H1 (cell line): ENCODE results near the gene OPHN1. TPM values are rescaled to one million over a fixed set of nuclear protein-coding genes. Genes with fewer than 3 reads are reported as not detected.
A peak's percentile ranks its signal among the peaks of the same experiment; 100 is the strongest.

Source experiments
- CTCF ChIA-PET: fragments of 300-600 bp; sonication (Branson Sonifier 250); formaldehyde crosslinking; loops from one replicate; lab custom pipeline; 2021; ENCODE audit not compliant: partially characterized antibody; lab: Charles Lee
- POLR2A ChIA-PET: fragments of 300-600 bp; sonication (Branson Sonifier 250); formaldehyde crosslinking; loops from one replicate; lab custom pipeline; 2021; ENCODE audit warnings: inconsistent platforms; ENCODE audit not compliant: partially characterized antibody; lab: Charles Lee
- DNase-seq, 2 experiments: peaks; one replicate each; pipeline versions ENCODE4 v3.0.0 to v3.0.0-alpha.2; 2010 to 2022; ENCODE audit warnings: low spot score in 2 of 2, low read depth in 1 of 2, mixed read lengths in 1 of 2
- FAIRE-seq: peaks from 2 replicates; lab custom pipeline; 2011; peaks lifted over from hg19 to GRCh38; lab: Jason Lieb, UNC
- H2AFZ ChIP-seq: 2 replicates; pipeline ENCODE4 v1.8.1; 2012; ENCODE audit warnings: low read length, inconsistent platforms
- H2AK5ac ChIP-seq: 2 replicates; pipeline ENCODE4 v1.6.1; 2013; ENCODE audit warnings: low read depth, low read length
- H2BK120ac ChIP-seq: replicated peaks from 2 replicates; pipeline ENCODE3; 2013; ENCODE audit warnings: low read depth, low read length, inconsistent platforms
- H2BK12ac ChIP-seq: 2 replicates; pipeline ENCODE4 v1.6.1; 2013; ENCODE audit warnings: low read depth, low read length
- H2BK15ac ChIP-seq: 2 replicates; pipeline ENCODE4 v1.6.1; 2013; ENCODE audit warnings: low read length
- H2BK20ac ChIP-seq: 2 replicates; pipeline ENCODE4 v1.6.1; 2013; ENCODE audit warnings: low read length
- H2BK5ac ChIP-seq: 2 replicates; pipeline ENCODE4 v1.6.1; 2013; ENCODE audit warnings: low read depth, low read length
- H3K14ac ChIP-seq: 2 replicates; pipeline ENCODE4 v1.6.1; 2013; ENCODE audit warnings: inconsistent platforms; ENCODE audit not compliant: insufficient read length
- H3K18ac ChIP-seq: 2 replicates; pipeline ENCODE4 v1.6.1; 2013; ENCODE audit warnings: low read length; ENCODE audit errors: extremely low read depth
- H3K23ac ChIP-seq: 2 replicates; pipeline ENCODE4 v1.6.1; 2013; ENCODE audit warnings: inconsistent platforms; ENCODE audit not compliant: insufficient read length
- H3K23me2 ChIP-seq: 2 replicates; pipeline ENCODE4 v1.6.1; 2013; ENCODE audit warnings: low read depth, low read length
- H3K27ac ChIP-seq: 2 replicates; pipeline ENCODE4 v1.6.1; 2011; ENCODE audit warnings: low read depth, low read length, inconsistent platforms
- H3K27me3 ChIP-seq, 4 experiments: replicated peaks in 1 of 4; 1 replicate in 1 of 4; 2 replicates in 3 of 4; pipeline versions ENCODE4 v1.6.1 to v1.8.1; 2011 to 2013; ENCODE audit warnings: low read length in 3 of 4, mild to moderate bottlenecking in 3 of 4, inconsistent platforms in 2 of 4, mixed read lengths in 2 of 4, moderate library complexity in 1 of 4; ENCODE audit not compliant: control insufficient read depth in 3 of 4, insufficient read depth in 3 of 4; ENCODE audit errors: extremely low read depth in 1 of 4
- H3K36me3 ChIP-seq, 4 experiments: 2 replicates each; pipeline versions ENCODE4 v1.6.1 to v1.8.1; 2011 to 2013; ENCODE audit warnings: mild to moderate bottlenecking in 4 of 4, low read length in 3 of 4, moderate library complexity in 2 of 4, control low read depth in 1 of 4, inconsistent platforms in 1 of 4; ENCODE audit not compliant: insufficient read depth in 4 of 4, control insufficient read depth in 2 of 4
- H3K4ac ChIP-seq: replicated peaks from 2 replicates; pipeline ENCODE3; 2013; ENCODE audit warnings: low read length, low read depth, mixed read lengths, inconsistent platforms; ENCODE audit not compliant: insufficient read length
- H3K4me1 ChIP-seq, 4 experiments: replicated peaks in 1 of 4; 1 replicate in 1 of 4; 2 replicates in 3 of 4; pipeline versions ENCODE4 v1.6.1 to v1.8.1; 2011 to 2013; ENCODE audit warnings: low read length in 3 of 4, inconsistent platforms in 2 of 4, mixed read lengths in 1 of 4; ENCODE audit not compliant: insufficient read depth in 4 of 4, control insufficient read depth in 3 of 4
- H3K4me2 ChIP-seq, 2 experiments: 2 replicates each; pipeline versions ENCODE4 v1.6.1 to v1.8.1; 2011 to 2013; ENCODE audit warnings: low read depth in 2 of 2, low read length in 2 of 2, control low read depth in 1 of 2, inconsistent platforms in 1 of 2, mild to moderate bottlenecking in 1 of 2; ENCODE audit not compliant: insufficient read depth in 1 of 2
- H3K4me3 ChIP-seq, 4 experiments: fragments of 200-600, 300-600 bp in 1 of 4; sonication (generic), shearing (Covaris generic), sonication (Bioruptor Twin) in 1 of 4; 2 replicates each; pipeline versions ENCODE4 v1.5.1 to v1.8.1; 2011 to 2016; ENCODE audit warnings: low read length in 4 of 4, low read depth in 3 of 4, control low read depth in 2 of 4, inconsistent platforms in 2 of 4, mild to moderate bottlenecking in 2 of 4, mixed read lengths in 1 of 4, moderate library complexity in 1 of 4; ENCODE audit not compliant: insufficient read depth in 2 of 4; ENCODE audit errors: extremely low read depth in 1 of 4
- H3K56ac ChIP-seq: replicated peaks from 2 replicates; pipeline ENCODE3; 2013; ENCODE audit warnings: low read depth, mild to moderate bottlenecking, mixed read lengths, low read length, inconsistent platforms; ENCODE audit not compliant: insufficient read length
- H3K79me1 ChIP-seq: 2 replicates; pipeline ENCODE4 v1.6.1; 2013; ENCODE audit warnings: low read depth, low read length, control low read depth
- H3K79me2 ChIP-seq, 2 experiments: 2 replicates each; pipeline versions ENCODE4 v1.6.1 to v1.8.1; 2012 to 2013; ENCODE audit warnings: low read length in 2 of 2, mild to moderate bottlenecking in 2 of 2, inconsistent platforms in 1 of 2; ENCODE audit not compliant: insufficient read depth in 2 of 2, control insufficient read depth in 1 of 2
- H3K9ac ChIP-seq, 4 experiments: replicated peaks in 1 of 4; 1 replicate in 1 of 4; 2 replicates in 3 of 4; pipeline versions ENCODE4 v1.6.1 to v1.8.1; 2011 to 2013; ENCODE audit warnings: low read depth in 3 of 4, low read length in 3 of 4, control low read depth in 2 of 4, mild to moderate bottlenecking in 2 of 4, moderate library complexity in 2 of 4, inconsistent platforms in 1 of 4; ENCODE audit errors: extremely low read depth in 1 of 4
- H3K9me3 ChIP-seq, 2 experiments: 2 replicates each; pipeline versions ENCODE4 v1.6.1 to v1.8.1; 2012 to 2013; ENCODE audit warnings: mild to moderate bottlenecking in 2 of 2, moderate library complexity in 2 of 2, control low read depth in 1 of 2, inconsistent platforms in 1 of 2, low read depth in 1 of 2, low read length in 1 of 2, mixed read lengths in 1 of 2; ENCODE audit not compliant: insufficient read depth in 2 of 2
- H4K20me1 ChIP-seq, 2 experiments: replicated peaks in 1 of 2; 2 replicates each; pipeline versions ENCODE3 to v1.8.1; 2011 to 2013; ENCODE audit warnings: inconsistent platforms in 2 of 2, low read length in 2 of 2, mild to moderate bottlenecking in 1 of 2; ENCODE audit not compliant: insufficient read depth in 2 of 2, control insufficient read depth in 1 of 2
- H4K5ac ChIP-seq: 2 replicates; pipeline ENCODE4 v1.6.1; 2013; ENCODE audit warnings: low read length, low read depth, mixed read lengths, inconsistent platforms; ENCODE audit not compliant: insufficient read length
- H4K8ac ChIP-seq: 2 replicates; pipeline ENCODE4 v1.8.0; 2013; ENCODE audit warnings: mild to moderate bottlenecking, moderate library complexity, low read length, inconsistent platforms; ENCODE audit not compliant: insufficient read depth; ENCODE audit errors: extremely low read depth
- H4K91ac ChIP-seq: replicated peaks from 2 replicates; pipeline ENCODE3; 2013; ENCODE audit warnings: low read length, mixed read lengths, inconsistent platforms; ENCODE audit not compliant: insufficient read length
- BCL11A ChIP-seq, 2 experiments: IDR thresholded peaks; one replicate each; pipeline ENCODE4 v1.6.1; 2011; ENCODE audit warnings: low read depth in 2 of 2, low read length in 2 of 2, mild to moderate bottlenecking in 2 of 2
- EP300 ChIP-seq, 2 experiments: IDR thresholded peaks; 1 replicate in 1 of 2; 2 replicates in 1 of 2; pipeline ENCODE4 v1.6.1; 2011 to 2012; ENCODE audit warnings: low read depth in 2 of 2, low read length in 2 of 2, mild to moderate bottlenecking in 2 of 2, borderline replicate concordance in 1 of 2, inconsistent platforms in 1 of 2, moderate library complexity in 1 of 2
- NANOG ChIP-seq: IDR thresholded peaks from 2 replicates; pipeline ENCODE4 v1.6.1; 2011; ENCODE audit warnings: low read length, low read depth, mild to moderate bottlenecking, inconsistent platforms; ENCODE audit not compliant: insufficient read depth, poor library complexity, severe bottlenecking
- RFX5 ChIP-seq: IDR thresholded peaks from 2 replicates; pipeline ENCODE4 v1.6.1; 2011; ENCODE audit warnings: low read depth, low read length, improper control_type of control experiment, borderline replicate concordance
- TAF1 ChIP-seq: IDR thresholded peaks from 2 replicates; pipeline ENCODE4 v1.6.1; 2011; ENCODE audit warnings: mild to moderate bottlenecking, low read depth, low read length
- TBP ChIP-seq: IDR thresholded peaks from 2 replicates; pipeline ENCODE4 v1.6.1; 2011; ENCODE audit warnings: low read depth, low read length, improper control_type of control experiment
- TCF12 ChIP-seq: IDR thresholded peaks from 2 replicates; pipeline ENCODE4 v1.6.1; 2011; ENCODE audit warnings: low read depth, mild to moderate bottlenecking, low read length
- TEAD4 ChIP-seq: IDR thresholded peaks from 2 replicates; pipeline ENCODE4 v1.6.1; 2012; ENCODE audit warnings: low read depth, low read length, inconsistent platforms, mixed read lengths
- WGBS, 2 experiments: shearing (Covaris generic) in 1 of 2; methylation state at CpG; one replicate each; pipeline versions ENCODE4 v1.1.6 to v1.1.7; 2013 to 2015; ENCODE audit warnings: low lambda C conversion rate in 2 of 2, mixed read lengths in 2 of 2, inconsistent platforms in 1 of 2, low coverage in 1 of 2, missing lambda C conversion rate in 1 of 2; ENCODE audit not compliant: insufficient replicate concordance in 2 of 2, insufficient coverage in 1 of 2, insufficient read length in 1 of 2; ENCODE audit errors: extremely low coverage in 1 of 2, missing lambda C conversion rate in 1 of 2; 5-methylcytosine and 5-hydroxymethylcytosine counted together
- polyA plus RNA-seq, 7 experiments: library from polyadenylated mRNA; depleted of rRNA in 3 of 7; stranded (reverse) in 5 of 7; unstranded in 2 of 7; fragments of >200 nt in 5 of 7; fragments of 200-250 nt in 2 of 7; gene quantifications; 1 replicate in 5 of 7; 2 replicates in 1 of 7; 4 replicates in 1 of 7; pipeline versions ENCODE4 v1.2.1 to v1.2.3, GENCODE V29; 2011 to 2013; ENCODE audit warnings: missing spikeins in 2 of 7, mixed read lengths in 2 of 7
- total RNA-seq: library from RNA; stranded (reverse); fragmentation: NEBNext Ultra II Directional; extraction: Animal tissue kit (Norgen Biotek cat#: 25700); gene quantifications from 2 replicates; pipeline ENCODE4 v1.2.1, GENCODE V29; 2021
- TF ChIP-seq, protein P1 (sequence below), 3 experiments: IDR thresholded peaks; 1 replicate in 2 of 3; 2 replicates in 1 of 3; pipeline versions ENCODE4 v1.5.1 to v1.6.1; 2011; ENCODE audit warnings: low read length in 3 of 3, mild to moderate bottlenecking in 3 of 3, inconsistent platforms in 2 of 3, low read depth in 1 of 3, moderate library complexity in 1 of 3; ENCODE audit not compliant: insufficient read depth in 1 of 3; ENCODE audit errors: control extremely low read depth in 1 of 3
- TF ChIP-seq, protein P2 (sequence below): IDR thresholded peaks from 2 replicates; pipeline ENCODE4 v1.6.1; 2012; ENCODE audit warnings: inconsistent platforms

Gene OPHN1
- total and polyA plus RNA-seq, 2 of the 8 experiments (the other 6 are each of a cell fraction or from before 2014, with no cell fraction given): 1.2 to 3.5 TPM

DNA sequence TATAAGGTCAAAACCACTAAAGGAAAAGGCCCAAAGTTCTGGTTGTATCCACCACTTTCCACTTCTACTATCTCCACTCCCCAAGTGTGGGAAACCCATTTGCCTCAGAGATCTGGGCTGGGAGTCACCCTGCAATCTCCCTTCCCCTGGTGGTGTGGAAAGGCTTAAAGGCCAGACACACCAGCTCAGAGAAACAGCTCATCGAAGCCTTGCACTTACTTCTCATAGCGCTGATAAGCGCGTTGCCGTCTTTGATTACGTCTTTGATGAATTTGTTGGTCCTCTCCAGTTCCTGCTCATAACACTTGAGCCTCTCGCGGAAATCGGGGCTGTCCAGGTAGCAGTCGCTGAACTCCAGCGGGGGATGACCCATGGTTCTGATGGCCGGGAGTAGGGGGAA lies 647 bp downstream of the OPHN1 start:
- ChIA-PET CTCF (interaction anchor here (1.6 kb wide), 1 partner anchor 12 kb away, joined by 5 read pairs; no protein-coding TSS in a partner anchor), POLR2A (interaction anchor here (0.9 to 1.9 kb wide), 6 partner anchors 9 to 343 kb away, joined by 3 to 8 read pairs (median 3); no protein-coding TSS in a partner anchor)
- Histone ChIP-seq H3K4me1 (peaks cover 0 to 2% (median 0%) of the 10 kb centered on the region in 4 experiments; a peak in 2 of 7 replicates), H3K79me2 (no peaks in the 10 kb centered on the region), H2AFZ (0 out of 2 replicates have a peak overlapping the region, but pooled peaks have one; percentile 30), H4K5ac (no peak overlapping the region), H3K79me1 (no peaks in the 10 kb centered on the region), H3K18ac (no peak overlapping the region; the same call in 1 of the 2 replicates), H2BK5ac (no peak overlapping the region), H4K91ac (no peak overlapping the region), H2BK120ac (no peak overlapping the region), H3K23ac (no peak overlapping the region), H3K4me2 (peak overlapping the region; percentile 86 to 90), H3K9me3 (no peaks in the 10 kb centered on the region), H3K27me3 (no peaks in the 10 kb centered on the region), H3K9ac (peak overlapping the region in 3 of 4 experiments; percentile 13 to 74 (median 59); a peak in 5 of 7 replicates), H3K27ac (no peak overlapping the region), H3K23me2 (peaks cover 6% of the 10 kb centered on the region; the same call in 1 of the 2 replicates), H3K4ac (no peak overlapping the region), H2BK20ac (no peak overlapping the region), H4K20me1 (no peaks in the 10 kb centered on the region), H2BK15ac (no peak overlapping the region), H3K56ac (no peak overlapping the region), H3K14ac (no peak overlapping the region), H3K4me3 (peak overlapping the region; percentile 69 to 77 (median 76)), H3K36me3 (no peaks in the 10 kb centered on the region), H4K8ac (peak overlapping the region; percentile 65; the same call in 1 of the 2 replicates), H2BK12ac (no peak overlapping the region), H2AK5ac (no peak overlapping the region)
- no peak for DNase-seq
- WGBS, 2 experiments: 12% methylated on average over 9 of the region's 12 CpGs; no CpG with 5 or more reads in 1 of the 2 experiments
- no peak for FAIRE-seq
- TF ChIP-seq TBP (no peak), NANOG (no peak), TAF1 (no peak), RFX5 (no peak), TCF12 (no peak), TEAD4 (no peak), BCL11A (IDR thresholded peaks at IDR 0.05; ENCODE audit: low read depth in 2 of 2, low read length in 2 of 2) (no peak), EP300 (IDR thresholded peaks at IDR 0.05; ENCODE audit: borderline replicate concordance in 1 of 2, low read depth in 2 of 2, low read length in 2 of 2) (no peak)
- TF ChIP-seq, protein P1, sequence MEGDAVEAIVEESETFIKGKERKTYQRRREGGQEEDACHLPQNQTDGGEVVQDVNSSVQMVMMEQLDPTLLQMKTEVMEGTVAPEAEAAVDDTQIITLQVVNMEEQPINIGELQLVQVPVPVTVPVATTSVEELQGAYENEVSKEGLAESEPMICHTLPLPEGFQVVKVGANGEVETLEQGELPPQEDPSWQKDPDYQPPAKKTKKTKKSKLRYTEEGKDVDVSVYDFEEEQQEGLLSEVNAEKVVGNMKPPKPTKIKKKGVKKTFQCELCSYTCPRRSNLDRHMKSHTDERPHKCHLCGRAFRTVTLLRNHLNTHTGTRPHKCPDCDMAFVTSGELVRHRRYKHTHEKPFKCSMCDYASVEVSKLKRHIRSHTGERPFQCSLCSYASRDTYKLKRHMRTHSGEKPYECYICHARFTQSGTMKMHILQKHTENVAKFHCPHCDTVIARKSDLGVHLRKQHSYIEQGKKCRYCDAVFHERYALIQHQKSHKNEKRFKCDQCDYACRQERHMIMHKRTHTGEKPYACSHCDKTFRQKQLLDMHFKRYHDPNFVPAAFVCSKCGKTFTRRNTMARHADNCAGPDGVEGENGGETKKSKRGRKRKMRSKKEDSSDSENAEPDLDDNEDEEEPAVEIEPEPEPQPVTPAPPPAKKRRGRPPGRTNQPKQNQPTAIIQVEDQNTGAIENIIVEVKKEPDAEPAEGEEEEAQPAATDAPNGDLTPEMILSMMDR (IDR thresholded peaks at IDR 0.05; ENCODE audit: control extremely low read depth in 1 of 3, insufficient read depth in 1 of 3, low read depth in 1 of 3, low read length in 3 of 3): no peak
- TF ChIP-seq, protein P2, sequence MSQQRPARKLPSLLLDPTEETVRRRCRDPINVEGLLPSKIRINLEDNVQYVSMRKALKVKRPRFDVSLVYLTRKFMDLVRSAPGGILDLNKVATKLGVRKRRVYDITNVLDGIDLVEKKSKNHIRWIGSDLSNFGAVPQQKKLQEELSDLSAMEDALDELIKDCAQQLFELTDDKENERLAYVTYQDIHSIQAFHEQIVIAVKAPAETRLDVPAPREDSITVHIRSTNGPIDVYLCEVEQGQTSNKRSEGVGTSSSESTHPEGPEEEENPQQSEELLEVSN: no peak
